HCT116 (cell line): Measurements from ENCODE around the gene OXCT1. TPM values are rescaled to one million over a fixed set of nuclear protein-coding genes. Genes with fewer than 3 reads are reported as not detected.

Experiments used
- ATAC-seq: fragments of 200-7000 bp; cut with Tn5 transposase; 2 replicates; pipeline ENCODE4 v1.9.1; 2020; ENCODE audit warnings: mild to moderate bottlenecking, moderate library complexity
- BruUV-seq: library from RNA; stranded (reverse); fragments of 400-500 nt; replicated peaks from 2 replicates; lab custom pipeline; 2021; lab: Mats Ljungman, UMichigan
- CTCF ChIA-PET: fragments of 300-600 bp; sonication (Branson Sonifier 250); formaldehyde crosslinking; loops from one replicate; lab custom pipeline; 2021; ENCODE audit warnings: antibody characterized with exemption; lab: Charles Lee
- POLR2A ChIA-PET: fragments of 300-600, 350-600 bp; sonication (Branson Sonifier 250); formaldehyde crosslinking; loops from one replicate; lab custom pipeline; 2021; ENCODE audit warnings: antibody characterized with exemption; lab: Charles Lee
- RAD21 ChIA-PET, 2 experiments: fragments of 300-600 bp; sonication (Branson Sonifier 250); formaldehyde crosslinking; loops; one replicate each; lab custom pipeline; 2023; ENCODE audit warnings: low total read pairs in 2 of 2; ENCODE audit not compliant: uncharacterized antibody in 2 of 2, unreplicated experiment in 2 of 2, low non-redundant PET in 1 of 2; lab: Charles Lee
- DNase-seq: peaks from one replicate; pipeline ENCODE4 v3.0.0-alpha.2; 2010; ENCODE audit warnings: low read depth, low spot score
- H2AFZ ChIP-seq: fragments of 200-600 bp; shearing (Covaris generic), sonication (generic); 2 replicates; pipeline ENCODE4 v1.6.1; 2017; ENCODE audit warnings: low read depth, mixed run types, mixed read lengths, antibody characterized with exemption, low read length; ENCODE audit not compliant: poor library complexity, severe bottlenecking
- H3K27ac ChIP-seq: 2 replicates; pipeline ENCODE4 v1.5.1; 2012; ENCODE audit warnings: low read depth, low read length
- H3K27me3 ChIP-seq: fragments of 200-600 bp; sonication (generic); 2 replicates; pipeline ENCODE4 v1.6.1; 2016; ENCODE audit warnings: mixed run types, low read length, mixed read lengths; ENCODE audit not compliant: insufficient read depth
- H3K36me3 ChIP-seq, 2 experiments: fragments of 200-500 bp in 1 of 2; fragments of 200-600 bp in 1 of 2; sonication (Bioruptor generic) in 1 of 2; sonication (generic) in 1 of 2; 2 replicates each; pipeline versions ENCODE4 v1.5.1 to v1.6.1; 2014 to 2016; ENCODE audit warnings: low read length in 2 of 2, inconsistent platforms in 1 of 2, mixed read lengths in 1 of 2, mixed run types in 1 of 2; ENCODE audit not compliant: insufficient read depth in 2 of 2, control insufficient read depth in 1 of 2
- H3K4me1 ChIP-seq, 2 experiments: fragments of 200-600 bp in 1 of 2; sonication (generic) in 1 of 2; 2 replicates each; pipeline versions ENCODE4 v1.5.1 to v1.6.1; 2012 to 2017; ENCODE audit warnings: low read length in 2 of 2, inconsistent platforms in 1 of 2, mild to moderate bottlenecking in 1 of 2, mixed read lengths in 1 of 2, mixed run types in 1 of 2, moderate library complexity in 1 of 2; ENCODE audit not compliant: insufficient read depth in 2 of 2, control insufficient read depth in 1 of 2
- H3K4me2 ChIP-seq: fragments of 200-600 bp; sonication (generic); 2 replicates; pipeline ENCODE4 v1.6.1; 2017; ENCODE audit warnings: mixed run types, low read length, mixed read lengths
- H3K4me3 ChIP-seq, 2 experiments: fragments of 200-600 bp in 1 of 2; sonication (generic) in 1 of 2; replicated peaks in 1 of 2; 2 replicates each; pipeline ENCODE4 v1.5.1; 2011 to 2016; ENCODE audit warnings: low read length in 2 of 2, control low read depth in 1 of 2, low read depth in 1 of 2, mild to moderate bottlenecking in 1 of 2, mixed read lengths in 1 of 2, mixed run types in 1 of 2
- H3K79me2 ChIP-seq: fragments of 200-600 bp; sonication (generic); 2 replicates; pipeline ENCODE4 v1.6.1; 2017; ENCODE audit warnings: mild to moderate bottlenecking, mixed run types, low read length, moderate library complexity, mixed read lengths; ENCODE audit not compliant: insufficient read depth
- H3K9ac ChIP-seq: fragments of 200-600 bp; sonication (generic); 2 replicates; pipeline ENCODE4 v1.6.1; 2016; ENCODE audit warnings: low read length, mixed read lengths
- H3K9me2 ChIP-seq: fragments of 200-600 bp; sonication (generic), shearing (Covaris generic); 2 replicates; pipeline ENCODE4 v1.6.1; 2017; ENCODE audit warnings: mixed run types, mild to moderate bottlenecking, moderate library complexity; ENCODE audit not compliant: insufficient read depth
- H3K9me3 ChIP-seq, 2 experiments: fragments of 200-500 bp in 1 of 2; fragments of 200-600 bp in 1 of 2; sonication (Bioruptor generic) in 1 of 2; sonication (generic) in 1 of 2; 2 replicates each; pipeline ENCODE4 v1.6.1; 2014 to 2017; ENCODE audit warnings: low read length in 2 of 2, mixed read lengths in 2 of 2, inconsistent platforms in 1 of 2, low read depth in 1 of 2, mild to moderate bottlenecking in 1 of 2, mixed run types in 1 of 2, moderate library complexity in 1 of 2; ENCODE audit not compliant: control insufficient read depth in 1 of 2, insufficient read depth in 1 of 2
- H4K20me1 ChIP-seq: fragments of 200-600 bp; sonication (generic), shearing (Covaris generic); 2 replicates; pipeline ENCODE4 v1.6.1; 2017; ENCODE audit warnings: mixed run types, mild to moderate bottlenecking, moderate library complexity; ENCODE audit not compliant: insufficient read depth
- CBX3 ChIP-seq: IDR thresholded peaks from 2 replicates; pipeline ENCODE4 v1.6.1; 2012; ENCODE audit warnings: low read depth
- CEBPB ChIP-seq: IDR thresholded peaks from 2 replicates; pipeline ENCODE4 v1.6.1; 2012; ENCODE audit warnings: low read depth
- EZH2 ChIP-seq: fragments of 200-600 bp; sonication (generic); IDR thresholded peaks from 2 replicates; pipeline ENCODE4 v1.6.1; 2017; ENCODE audit warnings: antibody characterized with exemption, mixed run types
- EZH2phosphoT487 ChIP-seq: fragments of 200-600 bp; IDR thresholded peaks from 2 replicates; pipeline ENCODE4 v1.6.1; 2018; ENCODE audit warnings: antibody characterized with exemption, borderline replicate concordance
- JUND ChIP-seq: IDR thresholded peaks from 2 replicates; pipeline ENCODE4 v1.6.1; 2012
- POLR2AphosphoS5 ChIP-seq: IDR thresholded peaks from 2 replicates; pipeline ENCODE4 v1.6.1; 2011; ENCODE audit warnings: mild to moderate bottlenecking, low read depth, low read length, moderate library complexity
- RAD21 ChIP-seq: IDR thresholded peaks from 2 replicates; pipeline ENCODE4 v1.6.1; 2012; ENCODE audit warnings: low read depth, mild to moderate bottlenecking
- SIN3A ChIP-seq: IDR thresholded peaks from 2 replicates; pipeline ENCODE4 v1.6.1; 2012; ENCODE audit warnings: low read depth
- SP1 ChIP-seq: IDR thresholded peaks from 2 replicates; pipeline ENCODE4 v1.6.1; 2012; ENCODE audit warnings: low read depth
- SRF ChIP-seq: IDR thresholded peaks from 2 replicates; pipeline ENCODE4 v1.6.1; 2012; ENCODE audit warnings: low read depth
- YY1 ChIP-seq: IDR thresholded peaks from 2 replicates; pipeline ENCODE4 v1.6.1; 2011; ENCODE audit warnings: low read length, low read depth, moderate library complexity, mild to moderate bottlenecking; ENCODE audit not compliant: insufficient replicate concordance; ENCODE audit errors: extremely low read depth
- ZNF274 ChIP-seq: fragments of 200-500 bp; sonication (Bioruptor generic); IDR thresholded peaks from 2 replicates; pipeline ENCODE4 v1.6.1; 2014; ENCODE audit warnings: mild to moderate bottlenecking, low read depth, low read length, inconsistent platforms
- intact Hi-C: fragments of 100-400 bp; cut with micrococcal nuclease; formaldehyde crosslinking; loops from 2 replicates; pipeline ENCODE4 v1.10.0; 2022
- total RNA-seq: library from RNA; stranded (reverse); gene quantifications from one replicate; pipeline ENCODE4 v1.2.1, GENCODE V29; 2021; ENCODE audit not compliant: unreplicated experiment
- TF ChIP-seq, protein P1 (sequence below): IDR thresholded peaks from 2 replicates; pipeline ENCODE4 v1.6.1; 2012
- TF ChIP-seq, protein P2 (sequence below): IDR thresholded peaks from 2 replicates; pipeline ENCODE4 v1.6.1; 2012
- TF ChIP-seq, protein P3 (sequence below): IDR thresholded peaks from 2 replicates; pipeline ENCODE4 v1.6.1; 2011; ENCODE audit warnings: mild to moderate bottlenecking, low read length, moderate library complexity; ENCODE audit not compliant: insufficient replicate concordance; ENCODE audit errors: extremely low read depth
- TF ChIP-seq, protein P4 (sequence below), 3 experiments: fragments of 200-600 bp in 1 of 3; sonication (generic) in 1 of 3; IDR thresholded peaks in 2 of 3; conservative IDR thresholded peaks in 1 of 3; 2 replicates each; pipeline ENCODE4 v1.5.1; 2012 to 2017; ENCODE audit warnings: low read depth in 2 of 3, low read length in 2 of 3, antibody characterized with exemption in 1 of 3, borderline replicate concordance in 1 of 3, control low read depth in 1 of 3, mild to moderate bottlenecking in 1 of 3, mixed read lengths in 1 of 3, mixed run types in 1 of 3, moderate library complexity in 1 of 3; ENCODE audit not compliant: insufficient read depth in 1 of 3

OXCT1 gene
- total RNA-seq, 1 experiment from 2014 or later, result 28.1 TPM

DNA sequence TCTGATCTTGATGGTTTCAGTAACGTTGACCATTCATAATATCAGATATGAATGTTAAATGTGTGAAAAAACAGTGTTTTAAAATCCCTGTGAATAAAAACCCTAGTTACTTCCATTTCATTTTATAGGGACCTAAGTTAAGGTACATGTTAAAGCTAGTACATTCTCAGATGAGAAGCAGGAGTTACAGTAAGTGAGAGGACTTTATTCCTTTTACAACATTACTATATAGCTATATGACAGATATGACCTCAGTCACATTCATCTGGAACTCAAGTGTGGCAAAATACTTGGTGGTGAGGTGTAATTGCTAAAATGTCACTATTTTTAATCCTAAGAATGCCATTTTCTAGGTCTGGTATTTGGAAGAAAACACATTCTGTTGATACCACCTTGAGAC is 96.4 kb downstream of the OXCT1 start:
- ChIA-PET RAD21 (no interaction called here), CTCF (no interaction called here), POLR2A (no interaction called here)
- no peak overlapping the region for H2AFZ ChIP-seq
- H3K79me2 ChIP-seq, result no peaks in the 10 kb centered on the region
- H4K20me1 ChIP-seq, result no peaks in the 10 kb centered on the region
- H3K9me2 ChIP-seq, result no peaks in the 10 kb centered on the region
- H3K4me3 ChIP-seq, result no peak overlapping the region
- no peak for TF ChIP-seq JUND
- TF ChIP-seq SIN3A, result no peak
- TF ChIP-seq CBX3, result no peak
- TF ChIP-seq SRF, result no peak
- TF ChIP-seq ZNF274, result no peak
- TF ChIP-seq, protein P1, sequence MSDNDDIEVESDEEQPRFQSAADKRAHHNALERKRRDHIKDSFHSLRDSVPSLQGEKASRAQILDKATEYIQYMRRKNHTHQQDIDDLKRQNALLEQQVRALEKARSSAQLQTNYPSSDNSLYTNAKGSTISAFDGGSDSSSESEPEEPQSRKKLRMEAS, result no peak
- no peak overlapping the region for H3K27ac ChIP-seq
- no TSS peak for BruUV-seq
- DNase-seq, result no peak
- H3K36me3 ChIP-seq, result no peaks in the 10 kb centered on the region
- no peaks in the 10 kb centered on the region for H3K4me1 ChIP-seq
- no peak overlapping the region for H3K9ac ChIP-seq
- H3K9me3 ChIP-seq, result no peaks in the 10 kb centered on the region
- H3K4me2 ChIP-seq, result no peak overlapping the region
- no peak for ATAC-seq
- H3K27me3 ChIP-seq, result no peaks in the 10 kb centered on the region
- intact Hi-C loops, result no loop called here

DNA sequence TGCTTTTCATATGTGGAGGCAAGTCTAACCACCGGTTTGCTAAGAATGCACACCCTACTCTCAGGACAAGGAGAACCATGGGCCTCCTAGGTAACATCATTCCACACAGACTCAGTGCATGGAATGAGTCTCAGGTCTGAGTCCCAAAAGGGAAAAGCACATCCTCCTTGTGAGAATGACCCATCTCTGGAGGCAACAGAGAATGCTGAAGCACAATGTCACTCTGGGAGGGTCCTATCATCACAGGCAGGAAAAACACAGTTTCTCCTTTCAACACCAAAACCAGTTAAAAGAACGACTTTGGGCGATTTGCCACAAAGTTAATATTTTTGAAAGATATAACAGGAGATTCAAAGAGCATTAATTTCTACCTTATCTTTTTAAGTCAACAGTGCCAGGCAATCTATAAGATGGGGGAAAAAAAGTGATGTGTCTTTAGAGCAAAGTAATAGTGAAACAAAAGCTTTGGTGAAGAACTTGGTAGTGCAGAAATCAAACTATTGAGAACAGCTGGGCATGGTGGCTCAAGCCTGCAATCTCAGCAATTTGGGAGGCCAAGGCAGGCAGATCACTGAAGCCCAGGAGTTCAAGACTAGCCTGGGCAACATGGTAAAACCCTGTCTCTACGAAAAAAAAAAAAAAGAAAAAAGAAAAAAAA is 97.3 kb downstream of the OXCT1 start:
- Histone ChIP-seq H3K27ac (no peak overlapping the region), H3K9me2 (no peaks in the 10 kb centered on the region), H3K27me3 (no peaks in the 10 kb centered on the region), H3K4me2 (no peak overlapping the region), H3K4me3 (no peak overlapping the region), H3K4me1 (no peaks in the 10 kb centered on the region), H3K9ac (no peak overlapping the region), H3K9me3 (no peaks in the 10 kb centered on the region), H3K79me2 (no peaks in the 10 kb centered on the region), H2AFZ (no peak overlapping the region), H4K20me1 (no peaks in the 10 kb centered on the region), H3K36me3 (no peaks in the 10 kb centered on the region)
- CTCF ChIA-PET, result no interaction called here
- ATAC-seq (no peak), DNase-seq (no peak)
- intact Hi-C loops, result no loop called here
- POLR2A ChIA-PET, result no interaction called here
- BruUV-seq, result no TSS peak
- RAD21 ChIA-PET, result no interaction called here
- TF ChIP-seq, protein P2, sequence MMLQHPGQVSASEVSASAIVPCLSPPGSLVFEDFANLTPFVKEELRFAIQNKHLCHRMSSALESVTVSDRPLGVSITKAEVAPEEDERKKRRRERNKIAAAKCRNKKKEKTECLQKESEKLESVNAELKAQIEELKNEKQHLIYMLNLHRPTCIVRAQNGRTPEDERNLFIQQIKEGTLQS, result no peak
- TF ChIP-seq, protein P1, result no peak
- TF ChIP-seq JUND (no peak), EZH2phosphoT487 (no peak), POLR2AphosphoS5 (no peak), YY1 (no peak), EZH2 (no peak), RAD21 (no peak), CEBPB (no peak), SP1 (no peak), SIN3A (no peak)
- TF ChIP-seq, protein P3, sequence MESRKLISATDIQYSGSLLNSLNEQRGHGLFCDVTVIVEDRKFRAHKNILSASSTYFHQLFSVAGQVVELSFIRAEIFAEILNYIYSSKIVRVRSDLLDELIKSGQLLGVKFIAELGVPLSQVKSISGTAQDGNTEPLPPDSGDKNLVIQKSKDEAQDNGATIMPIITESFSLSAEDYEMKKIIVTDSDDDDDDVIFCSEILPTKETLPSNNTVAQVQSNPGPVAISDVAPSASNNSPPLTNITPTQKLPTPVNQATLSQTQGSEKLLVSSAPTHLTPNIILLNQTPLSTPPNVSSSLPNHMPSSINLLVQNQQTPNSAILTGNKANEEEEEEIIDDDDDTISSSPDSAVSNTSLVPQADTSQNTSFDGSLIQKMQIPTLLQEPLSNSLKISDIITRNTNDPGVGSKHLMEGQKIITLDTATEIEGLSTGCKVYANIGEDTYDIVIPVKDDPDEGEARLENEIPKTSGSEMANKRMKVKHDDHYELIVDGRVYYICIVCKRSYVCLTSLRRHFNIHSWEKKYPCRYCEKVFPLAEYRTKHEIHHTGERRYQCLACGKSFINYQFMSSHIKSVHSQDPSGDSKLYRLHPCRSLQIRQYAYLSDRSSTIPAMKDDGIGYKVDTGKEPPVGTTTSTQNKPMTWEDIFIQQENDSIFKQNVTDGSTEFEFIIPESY, result no peak
- TF ChIP-seq, protein P4, sequence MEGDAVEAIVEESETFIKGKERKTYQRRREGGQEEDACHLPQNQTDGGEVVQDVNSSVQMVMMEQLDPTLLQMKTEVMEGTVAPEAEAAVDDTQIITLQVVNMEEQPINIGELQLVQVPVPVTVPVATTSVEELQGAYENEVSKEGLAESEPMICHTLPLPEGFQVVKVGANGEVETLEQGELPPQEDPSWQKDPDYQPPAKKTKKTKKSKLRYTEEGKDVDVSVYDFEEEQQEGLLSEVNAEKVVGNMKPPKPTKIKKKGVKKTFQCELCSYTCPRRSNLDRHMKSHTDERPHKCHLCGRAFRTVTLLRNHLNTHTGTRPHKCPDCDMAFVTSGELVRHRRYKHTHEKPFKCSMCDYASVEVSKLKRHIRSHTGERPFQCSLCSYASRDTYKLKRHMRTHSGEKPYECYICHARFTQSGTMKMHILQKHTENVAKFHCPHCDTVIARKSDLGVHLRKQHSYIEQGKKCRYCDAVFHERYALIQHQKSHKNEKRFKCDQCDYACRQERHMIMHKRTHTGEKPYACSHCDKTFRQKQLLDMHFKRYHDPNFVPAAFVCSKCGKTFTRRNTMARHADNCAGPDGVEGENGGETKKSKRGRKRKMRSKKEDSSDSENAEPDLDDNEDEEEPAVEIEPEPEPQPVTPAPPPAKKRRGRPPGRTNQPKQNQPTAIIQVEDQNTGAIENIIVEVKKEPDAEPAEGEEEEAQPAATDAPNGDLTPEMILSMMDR (IDR thresholded peaks at IDR 0.05 in 2 of 3, conservative IDR thresholded peaks at IDR 0.05 in 1 of 3; ENCODE audit: borderline replicate concordance in 1 of 3, insufficient read depth in 1 of 3, low read depth in 2 of 3, low read length in 2 of 3), result no peak
